Right lobe of liver (tissue), 6 donors: Measurements from ENCODE around the gene RAD9A. TPM values are rescaled to one million over a fixed set of nuclear protein-coding genes. Genes with fewer than 3 reads are reported as not detected.

Experiments
- ATAC-seq, 4 donors: fragments of 200-7000 bp; cut with Tn5 transposase; one replicate each; pipeline ENCODE4 v1.9.1; 2020; ENCODE audit warnings: mild to moderate bottlenecking in 4 of 4, moderate library complexity in 4 of 4
- DNase-seq, 3 donors: peaks; one replicate each; pipeline ENCODE4 v3.0.0-alpha.2; 2020
- H3K27ac ChIP-seq, 3 donors: fragments of 200-600 bp; one replicate each; pipeline ENCODE4 v1.8.0; 2022
- H3K27me3 ChIP-seq, 2 donors: fragments of 200-600 bp; one replicate each; pipeline ENCODE4 v1.8.0; 2022
- H3K36me3 ChIP-seq, 4 donors: fragments of 200-600 bp; sonication (generic) in 1 of 4; one replicate each; pipeline versions ENCODE4 v1.5.1 to v1.8.0; 2017 to 2022; ENCODE audit warnings: control low read depth in 1 of 4
- H3K4me1 ChIP-seq, 4 donors: fragments of 200-600 bp; sonication (generic) in 1 of 4; one replicate each; pipeline versions ENCODE4 v1.5.1 to v1.8.0; 2017 to 2022; ENCODE audit warnings: control low read depth in 1 of 4
- H3K4me3 ChIP-seq, 3 donors: fragments of 200-600 bp; one replicate each; pipeline ENCODE4 v1.8.0; 2022
- H3K9me3 ChIP-seq, 4 donors: fragments of 200-600 bp; sonication (generic) in 1 of 4; one replicate each; pipeline versions ENCODE4 v1.5.1 to v1.8.0; 2017 to 2022; ENCODE audit warnings: control low read depth in 1 of 4
- POLR2A ChIP-seq: fragments of 450-650 bp; IDR thresholded peaks from one replicate; pipeline ENCODE4 v1.6.1; 2017; ENCODE audit warnings: antibody characterized with exemption, mild to moderate bottlenecking
- WGBS: methylation state at CpG from one replicate; pipeline ENCODE4 v1.1.6; 2018; ENCODE audit warnings: low coverage, low lambda C conversion rate; ENCODE audit not compliant: insufficient coverage; ENCODE audit errors: missing lambda C conversion rate; 5-methylcytosine and 5-hydroxymethylcytosine counted together
- intact Hi-C, 2 donors: fragments of 100-400 bp; cut with DNase I; formaldehyde crosslinking; loops; one replicate each; pipeline versions ENCODE4 v1.11.2 to v1.14.1; 2022
- long read RNA-seq: library from polyadenylated mRNA; unstranded; transcript quantifications from one replicate; pipeline ENCODE4 v2.0.0, GENCODE V29; 2019
- total RNA-seq, 6 experiments: library from RNA; depleted of rRNA in 2 of 6; stranded (reverse); fragments of >200 nt in 2 of 6; fragmentation: NEBNext Ultra II Directional in 3 of 6; extraction: Animal tissue kit (Norgen Biotek cat#: 25700) in 3 of 6; gene quantifications; one replicate each; pipeline versions ENCODE4 v1.1.0 to v1.2.4, GENCODE V29; 2016 to 2023
- TF ChIP-seq, protein P1 (sequence below), 4 donors: fragments of 200-600 bp in 3 of 4; fragments of 450-650 bp in 1 of 4; IDR thresholded peaks; one replicate each; pipeline versions ENCODE4 v1.5.1 to v1.8.0; 2016 to 2022; ENCODE audit warnings: antibody characterized with exemption in 4 of 4, mild to moderate bottlenecking in 2 of 4
- donor health status: DM: no; HTN: yes; CAD: no.
- donor health status: DM: no; HTN: no; CAD: no.
- donor health status: DM: no; HTN: no; CAD: no.
- donor health status: DM: no; HTN: yes; CAD: no.
- donor health status: DM: no; HTN: yes; CAD: no.

The RAD9A gene
- 10 to 100 TPM in 2 of 6 experiments, 1 to 10 TPM in 4; 5.3 to 13.2 (median 6.2) TPM for total RNA-seq
- long read RNA-seq = 0 reads

DNA sequence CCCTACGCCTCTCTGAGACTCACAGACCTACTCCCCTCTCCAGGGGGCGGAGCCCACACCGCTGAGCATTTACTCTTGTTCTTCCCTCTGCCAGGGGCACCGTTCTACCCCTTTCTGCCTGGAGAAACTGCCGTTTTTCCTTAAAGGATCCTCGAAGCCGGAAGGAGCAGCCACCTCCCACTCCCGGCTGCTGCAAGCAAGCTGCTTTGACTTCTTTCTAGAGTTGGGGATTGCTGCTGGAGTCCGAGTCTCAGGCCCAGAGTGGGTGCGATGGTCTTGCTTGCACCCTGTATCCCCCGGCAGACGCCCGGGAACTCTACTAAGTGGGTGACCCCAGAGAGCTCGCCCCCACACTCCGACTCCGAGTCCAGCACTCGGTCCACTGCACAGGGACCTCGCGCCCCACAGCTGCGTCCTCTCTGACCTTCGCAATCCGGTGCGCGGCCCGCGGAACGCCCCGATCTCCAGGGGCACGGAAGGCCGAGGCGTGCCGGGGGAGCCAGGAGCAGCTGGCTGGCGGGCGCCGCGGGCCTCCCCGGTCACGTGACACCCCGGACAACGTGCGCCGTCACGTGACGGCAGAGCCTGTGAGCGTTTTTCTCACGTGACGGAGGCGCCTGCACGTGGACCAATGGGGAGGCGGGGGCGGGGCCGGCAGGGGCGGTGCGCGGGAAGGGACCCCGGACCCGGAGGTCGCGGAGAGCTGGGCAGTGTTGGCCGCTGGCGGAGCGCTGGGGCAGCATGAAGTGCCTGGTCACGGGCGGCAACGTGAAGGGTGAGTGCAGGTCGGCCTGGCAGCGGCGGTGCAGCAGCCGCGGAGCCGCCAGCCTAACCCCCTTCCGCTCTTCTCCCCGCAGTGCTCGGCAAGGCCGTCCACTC, at the start of gene RAD9A:
TSS of gene RAD9A (plus strand) at position 683 of the 879 bp plus-strand sequence. CDS start at position 742, 59 bp downstream.
- intact Hi-C loops = loop anchor here (5.0 to 10.0 kb wide), 2 partner anchors 113 to 116 kb away; partner anchors contain the start of genes CDK2AP2 (in 2 of the 2) and PITPNM1 (in 2 of the 2)
- Histone ChIP-seq H3K4me1 (peaks cover 0 to 12% (median 0%) of the 10 kb centered on the region in 4 donors), H3K27me3 (no peaks in the 10 kb centered on the region), H3K4me3 (peak within 1 kb of the TSS; percentile 74 to 92 (median 84)), H3K27ac (peak within 1 kb of the TSS; percentile 49 to 79 (median 68)), H3K36me3 (peaks cover 0 to 5% (median 0%) of the 10 kb centered on the region in 4 donors), H3K9me3 (no peaks in the 10 kb centered on the region)
- under 1% methylated on average over 22 of the region's 75 CpGs for WGBS
- peak; percentile 80 to 93 (median 88) for ATAC-seq
- TF ChIP-seq, protein P1, sequence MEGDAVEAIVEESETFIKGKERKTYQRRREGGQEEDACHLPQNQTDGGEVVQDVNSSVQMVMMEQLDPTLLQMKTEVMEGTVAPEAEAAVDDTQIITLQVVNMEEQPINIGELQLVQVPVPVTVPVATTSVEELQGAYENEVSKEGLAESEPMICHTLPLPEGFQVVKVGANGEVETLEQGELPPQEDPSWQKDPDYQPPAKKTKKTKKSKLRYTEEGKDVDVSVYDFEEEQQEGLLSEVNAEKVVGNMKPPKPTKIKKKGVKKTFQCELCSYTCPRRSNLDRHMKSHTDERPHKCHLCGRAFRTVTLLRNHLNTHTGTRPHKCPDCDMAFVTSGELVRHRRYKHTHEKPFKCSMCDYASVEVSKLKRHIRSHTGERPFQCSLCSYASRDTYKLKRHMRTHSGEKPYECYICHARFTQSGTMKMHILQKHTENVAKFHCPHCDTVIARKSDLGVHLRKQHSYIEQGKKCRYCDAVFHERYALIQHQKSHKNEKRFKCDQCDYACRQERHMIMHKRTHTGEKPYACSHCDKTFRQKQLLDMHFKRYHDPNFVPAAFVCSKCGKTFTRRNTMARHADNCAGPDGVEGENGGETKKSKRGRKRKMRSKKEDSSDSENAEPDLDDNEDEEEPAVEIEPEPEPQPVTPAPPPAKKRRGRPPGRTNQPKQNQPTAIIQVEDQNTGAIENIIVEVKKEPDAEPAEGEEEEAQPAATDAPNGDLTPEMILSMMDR (IDR thresholded peaks at IDR 0.05) = no peak
- peak; percentile 63 for TF ChIP-seq POLR2A
- peak; percentile 97 for DNase-seq

DNA sequence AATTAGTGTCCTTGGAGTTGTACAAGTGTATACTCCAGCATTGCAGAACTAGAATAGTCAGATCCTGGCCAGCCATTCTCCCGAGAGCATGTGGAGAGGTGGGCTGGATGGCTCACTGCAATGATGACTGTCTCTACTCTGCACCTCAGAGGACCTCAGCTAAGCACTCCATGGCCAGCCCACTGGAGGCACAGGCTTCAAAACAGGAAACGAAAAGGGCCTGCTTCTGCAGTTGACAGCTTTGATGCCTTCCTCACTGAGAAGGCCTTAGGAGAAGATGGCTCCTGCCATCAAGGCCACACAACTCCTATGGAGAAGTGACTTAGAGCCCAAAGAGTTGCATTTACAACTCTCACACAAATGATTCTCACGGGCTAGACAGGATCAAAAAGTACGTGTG, 47.5 kb upstream of the RAD9A start:
- intact Hi-C loops = no loop called here
- Histone ChIP-seq H3K27me3 (no peaks in the 10 kb centered on the region), H3K4me3 (no peak overlapping the region), H3K27ac (no peak overlapping the region), H3K9me3 (no peaks in the 10 kb centered on the region), H3K36me3 (no peaks in the 10 kb centered on the region), H3K4me1 (no peaks in the 10 kb centered on the region)
- WGBS = 76% methylated on average over 3 of the region's 4 CpGs
- DNase-seq = no peak
- no peak for ATAC-seq
- no peak for TF ChIP-seq POLR2A
- TF ChIP-seq, protein P1 (IDR thresholded peaks at IDR 0.05) = no peak

DNA sequence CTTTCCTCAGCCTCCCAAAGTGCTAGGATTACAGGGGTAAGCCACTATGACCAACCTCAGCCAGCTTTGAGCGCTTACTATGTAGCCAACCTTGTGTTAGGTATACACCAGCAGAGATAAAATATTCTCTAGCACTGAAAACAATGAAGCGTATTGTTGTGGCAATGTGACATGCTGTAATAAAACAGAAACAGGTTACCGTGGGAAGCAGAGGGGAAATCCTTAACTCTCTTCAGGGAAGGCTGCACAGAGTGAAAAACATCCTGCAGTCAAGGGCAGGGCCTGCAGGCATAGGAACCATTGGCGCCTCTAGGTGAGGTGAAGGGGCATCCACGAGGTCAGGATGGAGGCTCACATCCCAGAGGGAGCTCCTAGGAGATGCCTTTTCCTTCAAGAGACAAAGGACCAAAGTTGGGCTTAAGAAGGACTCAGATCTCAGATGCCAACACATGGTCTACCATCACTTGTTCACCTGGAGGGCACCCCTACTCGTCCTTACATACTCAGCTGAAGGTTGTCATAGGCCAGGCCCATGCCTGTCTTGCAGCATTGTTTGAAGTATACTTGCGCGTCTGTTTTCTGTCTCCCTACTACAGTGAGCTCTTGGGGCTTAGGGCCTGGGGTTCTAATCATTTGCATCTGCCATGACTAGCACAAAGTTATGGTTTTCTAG, 46.4 kb upstream of the RAD9A start:
- ATAC-seq = peak in 2 of 4 donors; percentile 7 to 16
- WGBS = 79% methylated on average over 3 of the region's 8 CpGs
- no peaks in the 10 kb centered on the region for H3K4me1 ChIP-seq
- no peak overlapping the region for H3K27ac ChIP-seq
- no peaks in the 10 kb centered on the region for H3K9me3 ChIP-seq
- TF ChIP-seq, protein P1 (IDR thresholded peaks at IDR 0.05) = no peak
- no peak for TF ChIP-seq POLR2A
- no peaks in the 10 kb centered on the region for H3K27me3 ChIP-seq
- H3K36me3 ChIP-seq = no peaks in the 10 kb centered on the region
- no peak for DNase-seq
- H3K4me3 ChIP-seq = no peak overlapping the region
- intact Hi-C loops = loop anchor here in 1 of 2 donors (5.0 kb wide), 1 partner anchor 37 kb away; no protein-coding TSS in a partner anchor

DNA sequence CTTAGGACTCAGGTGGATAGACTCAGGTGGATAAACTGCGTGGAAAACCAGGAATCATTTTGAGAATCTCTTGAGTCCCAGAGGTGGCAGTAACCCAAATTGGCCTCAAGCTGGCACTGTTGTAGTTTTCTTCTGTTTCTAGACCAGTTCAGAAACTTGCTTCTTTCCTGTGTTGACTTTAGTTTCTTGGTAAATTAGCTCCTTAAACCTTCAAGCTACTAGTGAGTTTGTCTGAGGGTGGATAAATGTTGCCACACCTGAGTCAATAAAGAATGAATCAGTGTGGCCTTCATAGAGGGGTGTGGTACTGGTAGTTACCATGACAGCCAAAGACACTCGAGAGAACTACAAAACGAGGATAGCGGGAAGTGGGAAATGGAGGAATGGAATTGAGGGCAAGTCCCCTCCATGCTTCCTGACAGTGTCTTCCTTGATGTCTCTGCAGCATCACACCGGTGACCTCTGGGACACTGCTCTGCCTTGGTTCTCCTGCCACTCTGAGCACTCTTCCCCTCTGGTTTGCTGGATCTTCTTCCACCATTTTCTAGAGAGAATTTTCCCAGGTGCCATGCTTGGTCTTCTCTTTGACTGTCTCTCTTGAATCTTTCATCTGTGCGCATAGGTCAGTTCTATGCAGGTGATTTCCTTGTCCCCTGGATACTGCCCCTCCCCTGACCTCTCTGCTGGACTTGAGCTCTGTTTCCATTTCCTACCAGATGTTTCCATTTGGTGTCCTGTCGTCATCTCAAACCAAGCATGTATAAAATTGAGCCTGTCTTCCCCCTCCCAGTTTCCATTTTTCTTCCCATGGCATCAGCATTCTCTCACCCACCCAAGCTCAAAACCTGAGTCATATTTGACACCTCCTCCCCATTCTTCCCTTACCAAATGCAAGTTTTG, 45.6 kb upstream of the RAD9A start:
- intact Hi-C loops = loop anchor here in 1 of 2 donors (5.0 kb wide), 1 partner anchor 36 kb away; no protein-coding TSS in a partner anchor
- TF ChIP-seq, protein P1 (IDR thresholded peaks at IDR 0.05) = peak; percentile 44 to 57 (median 52)
- TF ChIP-seq POLR2A = no peak
- no peaks in the 10 kb centered on the region for H3K27me3 ChIP-seq
- WGBS = 42% methylated on average over 5 of the region's 7 CpGs
- H3K36me3 ChIP-seq = no peaks in the 10 kb centered on the region
- H3K4me1 ChIP-seq = peaks cover 0 to 4% (median 2%) of the 10 kb centered on the region in 4 donors
- ATAC-seq = peak; percentile 22 to 73 (median 42)
- no peak for DNase-seq
- no peak overlapping the region for H3K4me3 ChIP-seq
- H3K9me3 ChIP-seq = no peaks in the 10 kb centered on the region
- H3K27ac ChIP-seq = no peak overlapping the region
